T-helper 2 cell (primary cell): Measurements from ENCODE around the gene SETBP1.
A peak's percentile ranks its signal among the peaks of the same experiment; 100 is the strongest.

Experiments used
- DNase-seq, 5 experiments: peaks; one replicate each; pipeline versions ENCODE4 v3.0.0 to v3.0.0-alpha.2; 2012 to 2022

Gene SETBP1

GRCh38 chr18:44942073-44942472, 261.4 kb downstream of the SETBP1 start:
- DNase-seq = no peak

GRCh38 chr18:44943311-44943881, 262.7 kb downstream of the SETBP1 start:
- DNase-seq = no peak

- no peak for DNase-seq
Measured at GRCh38 chr18:44944461-44944860, 263.8 kb downstream of the SETBP1 start.

GRCh38 chr18:44945888-44946401, 265.3 kb downstream of the SETBP1 start:
- no peak for DNase-seq

GRCh38 chr18:44946529-44947113, 265.9 kb downstream of the SETBP1 start:
- DNase-seq = no peak

- no peak for DNase-seq
Measured at GRCh38 chr18:44949967-44950366, 269.3 kb downstream of the SETBP1 start.

- DNase-seq = no peak
Measured at GRCh38 chr18:44950685-44951195, 270.1 kb downstream of the SETBP1 start.

GRCh38 chr18:44951748-44952147, 271.1 kb downstream of the SETBP1 start:
- no peak for DNase-seq

GRCh38 chr18:44954257-44954656, 273.6 kb downstream of the SETBP1 start:
- no peak for DNase-seq

- DNase-seq = no peak
Measured at GRCh38 chr18:44955825-44956224, 275.1 kb downstream of the SETBP1 start.

- DNase-seq = no peak
Measured at GRCh38 chr18:44957025-44957424, 276.3 kb downstream of the SETBP1 start.

GRCh38 chr18:44957461-44957860, 276.8 kb downstream of the SETBP1 start:
- no peak for DNase-seq

- DNase-seq = no peak
Measured at GRCh38 chr18:44958040-44958439, 277.4 kb downstream of the SETBP1 start.

GRCh38 chr18:44958455-44958854, 277.8 kb downstream of the SETBP1 start:
- DNase-seq = no peak

GRCh38 chr18:44959013-44959412, 278.3 kb downstream of the SETBP1 start:
- DNase-seq = no peak

GRCh38 chr18:44960580-44960979, 279.9 kb downstream of the SETBP1 start:
- no peak for DNase-seq

GRCh38 chr18:44961288-44961995, 280.8 kb downstream of the SETBP1 start:
- no peak for DNase-seq

- DNase-seq = no peak
Measured at GRCh38 chr18:44967599-44967998, 286.9 kb downstream of the SETBP1 start.

GRCh38 chr18:44968336-44968735, 287.6 kb downstream of the SETBP1 start:
- DNase-seq = no peak

- DNase-seq = no peak
Measured at GRCh38 chr18:44969214-44969795, 288.6 kb downstream of the SETBP1 start.

GRCh38 chr18:44973282-44973681, 292.6 kb downstream of the SETBP1 start:
- peak in 1 of 5 experiments; percentile 30 for DNase-seq

GRCh38 chr18:44974174-44974573, 293.5 kb downstream of the SETBP1 start:
- DNase-seq = no peak

- no peak for DNase-seq
Measured at GRCh38 chr18:44977856-44978255, 297.2 kb downstream of the SETBP1 start.
